ENCODE data around the gene CLK2. TPM values are rescaled to one million over a fixed set of nuclear protein-coding genes. Genes with fewer than 3 reads are reported as not detected.
"Not testable (repeated sequence)": the region's sequence is repeated elsewhere in the genome, so short reads cannot be mapped to it uniquely, and the experiment has no call there.

CLK2 gene
- total and polyA plus RNA-seq, 10 donors = 38.6 to 89.9 (median 74.6) TPM

DNA sequence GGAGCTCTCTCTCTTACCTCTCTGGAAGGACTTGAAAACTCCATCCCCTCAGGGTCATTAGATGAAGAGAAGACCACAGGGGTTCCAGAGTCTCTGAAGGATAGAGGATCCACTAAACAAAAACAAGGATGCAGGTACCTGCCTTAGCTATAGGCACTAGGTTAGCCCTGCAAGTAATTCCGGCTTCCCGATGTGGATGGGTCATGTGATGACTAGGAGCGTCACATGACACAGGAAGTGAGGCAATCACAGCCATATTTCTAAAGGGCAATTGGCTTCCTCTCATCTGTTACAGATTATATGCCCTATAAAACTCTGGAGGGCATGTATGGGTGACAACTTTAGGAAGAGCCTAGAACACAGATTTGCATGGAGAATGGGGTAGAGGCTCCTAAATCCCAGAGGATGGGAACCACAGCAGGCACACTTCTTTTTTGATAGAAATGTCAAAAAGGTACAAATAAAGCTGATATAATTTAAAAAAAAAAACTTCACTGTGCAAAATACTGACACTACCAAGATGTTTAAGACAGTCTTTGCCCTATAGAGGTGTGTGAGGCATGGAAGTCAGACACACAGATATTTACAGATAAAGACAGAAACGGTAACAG, 32.1 kb downstream of the CLK2 start:
- TF ChIP-seq POLR2AphosphoS5 (IDR thresholded peaks at IDR 0.05) = peak in 1 of 3 donors; percentile 83
- TF ChIP-seq, protein P1, sequence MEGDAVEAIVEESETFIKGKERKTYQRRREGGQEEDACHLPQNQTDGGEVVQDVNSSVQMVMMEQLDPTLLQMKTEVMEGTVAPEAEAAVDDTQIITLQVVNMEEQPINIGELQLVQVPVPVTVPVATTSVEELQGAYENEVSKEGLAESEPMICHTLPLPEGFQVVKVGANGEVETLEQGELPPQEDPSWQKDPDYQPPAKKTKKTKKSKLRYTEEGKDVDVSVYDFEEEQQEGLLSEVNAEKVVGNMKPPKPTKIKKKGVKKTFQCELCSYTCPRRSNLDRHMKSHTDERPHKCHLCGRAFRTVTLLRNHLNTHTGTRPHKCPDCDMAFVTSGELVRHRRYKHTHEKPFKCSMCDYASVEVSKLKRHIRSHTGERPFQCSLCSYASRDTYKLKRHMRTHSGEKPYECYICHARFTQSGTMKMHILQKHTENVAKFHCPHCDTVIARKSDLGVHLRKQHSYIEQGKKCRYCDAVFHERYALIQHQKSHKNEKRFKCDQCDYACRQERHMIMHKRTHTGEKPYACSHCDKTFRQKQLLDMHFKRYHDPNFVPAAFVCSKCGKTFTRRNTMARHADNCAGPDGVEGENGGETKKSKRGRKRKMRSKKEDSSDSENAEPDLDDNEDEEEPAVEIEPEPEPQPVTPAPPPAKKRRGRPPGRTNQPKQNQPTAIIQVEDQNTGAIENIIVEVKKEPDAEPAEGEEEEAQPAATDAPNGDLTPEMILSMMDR (IDR thresholded peaks at IDR 0.05 in 8 of 11, conservative IDR thresholded peaks at IDR 0.05 in 3 of 11) = no peak
- TF ChIP-seq POLR2A (IDR thresholded peaks at IDR 0.05) = no peak
- 12 to 18% (median 15%) methylated on average over 4 of the region's 4 CpGs for WGBS, 5 donors
- Histone ChIP-seq H3K4me1 (peaks cover 22 to 73% (median 51%) of the 10 kb centered on the region in 6 donors), H3K4me3 (peak overlapping the region; percentile 19 to 70 (median 46)), H3K27me3 (replicated peaks in 1 of 7) (peaks cover 0 to 4% (median 0%) of the 10 kb centered on the region in 7 donors), H3K36me3 (peaks cover 0 to 39% (median 23%) of the 10 kb centered on the region in 6 donors), H3K27ac (peak overlapping the region; percentile 27 to 97 (median 92)), H3K9me3 (no peaks in the 10 kb centered on the region)
- intact Hi-C loops (cut with DNase I; ENCODE audit: low total_unique reads) = no loop called here
- peak; percentile 83 for DNase-seq

DNA sequence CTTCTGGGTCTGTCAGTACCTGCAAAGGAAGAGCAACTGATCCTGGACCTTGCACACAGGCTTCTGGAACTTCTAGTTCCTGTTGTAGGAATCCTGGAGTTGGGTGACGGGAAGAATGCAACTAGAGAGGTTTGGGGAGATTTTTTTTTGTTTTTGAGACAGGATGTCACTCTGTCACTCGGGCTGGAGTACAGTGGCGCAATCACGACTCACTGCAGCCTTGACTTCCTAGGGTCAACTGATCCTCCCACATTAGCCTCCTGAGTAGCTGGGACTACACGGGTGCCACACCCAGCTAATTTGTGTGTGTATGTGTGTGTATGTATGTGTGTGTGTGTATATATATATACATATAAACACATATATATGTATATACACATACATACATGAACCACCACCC, 36.9 kb downstream of the CLK2 start:
- 38 to 76% (median 60%) methylated on average over 5 of the region's 5 CpGs for WGBS, 5 donors
- Histone ChIP-seq H3K27ac (peak overlapping the region in 6 of 8 donors; percentile 15 to 61 (median 53)), H3K4me3 (no peak overlapping the region), H3K27me3 (replicated peaks in 1 of 7) (no peaks in the 10 kb centered on the region), H3K9me3 (no peaks in the 10 kb centered on the region), H3K36me3 (peaks cover 0 to 51% (median 28%) of the 10 kb centered on the region in 6 donors), H3K4me1 (peaks cover 3 to 46% (median 20%) of the 10 kb centered on the region in 6 donors)
- intact Hi-C loops (cut with DNase I; ENCODE audit: low total_unique reads) = no loop called here
- TF ChIP-seq, protein P1 (IDR thresholded peaks at IDR 0.05 in 8 of 11, conservative IDR thresholded peaks at IDR 0.05 in 3 of 11) = no peak
- no peak for TF ChIP-seq POLR2AphosphoS5 (IDR thresholded peaks at IDR 0.05)
- no peak for TF ChIP-seq POLR2A (IDR thresholded peaks at IDR 0.05)
- no peak for DNase-seq

DNA sequence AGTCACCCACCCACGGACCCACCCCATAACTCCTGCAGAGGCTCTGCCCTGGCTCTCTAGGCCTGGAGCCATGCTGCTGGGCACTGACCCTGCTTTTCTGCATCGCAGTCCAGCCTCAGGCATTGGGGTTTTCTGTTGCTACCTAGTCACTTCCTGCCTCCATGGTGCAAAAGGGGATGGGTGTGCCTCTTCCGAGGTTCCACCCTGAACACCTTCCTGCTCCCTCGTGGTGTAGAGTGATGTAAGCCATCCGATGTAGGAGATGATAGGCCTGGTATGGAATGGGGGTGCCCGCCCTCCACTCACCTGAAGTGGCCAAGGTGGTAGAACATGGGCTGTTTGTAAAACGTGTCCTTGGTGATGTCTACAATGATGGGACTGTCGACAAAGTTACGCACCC, 37.9 kb downstream of the CLK2 start:
- WGBS, 5 donors = 71 to 97% (median 79%) methylated on average over 6 to 8 of the region's 9 CpGs
- H3K9me3 ChIP-seq; intact Hi-C loops (cut with DNase I; ENCODE audit: low total_unique reads); DNase-seq; H3K4me3 ChIP-seq; H3K27me3 ChIP-seq (replicated peaks in 1 of 7): not testable (repeated sequence)
- peak overlapping the region in 4 of 8 donors; percentile 52 to 61 (median 56) for H3K27ac ChIP-seq
- H3K4me1 ChIP-seq = peaks cover 0 to 36% (median 12%) of the 10 kb centered on the region in 6 donors
- peaks cover 0 to 51% (median 28%) of the 10 kb centered on the region in 6 donors for H3K36me3 ChIP-seq

DNA sequence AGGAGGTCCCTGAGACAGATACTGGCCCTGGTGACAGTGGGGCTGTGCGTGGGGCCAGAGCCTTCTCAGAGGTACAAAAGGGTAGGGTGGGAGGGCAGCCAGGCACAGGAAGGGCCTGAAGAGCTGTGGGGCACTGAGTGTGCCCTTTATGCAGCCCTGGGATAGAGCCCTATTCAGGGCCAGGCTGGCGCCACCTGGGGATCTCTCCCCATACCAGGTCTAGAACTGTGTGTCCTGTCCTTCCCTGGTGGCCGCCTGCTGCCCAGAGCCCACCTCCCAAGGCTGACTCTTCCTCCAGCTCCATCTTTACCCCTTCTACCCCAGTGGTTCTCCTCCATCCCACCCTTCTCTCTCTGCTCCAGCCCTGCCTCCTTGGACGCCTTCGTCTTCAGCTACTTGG, 39.8 kb downstream of the CLK2 start:
- H3K36me3 ChIP-seq = peaks cover 0 to 35% (median 25%) of the 10 kb centered on the region in 6 donors
- H3K4me3 ChIP-seq; DNase-seq; intact Hi-C loops (cut with DNase I; ENCODE audit: low total_unique reads); H3K27me3 ChIP-seq (replicated peaks in 1 of 7); H3K9me3 ChIP-seq; H3K27ac ChIP-seq: not testable (repeated sequence)
- H3K4me1 ChIP-seq = peaks cover 0 to 21% (median 0%) of the 10 kb centered on the region in 6 donors
- WGBS, 5 donors = 64 to 100% (median 80%) methylated on average over 1 to 2 of the region's 5 CpGs; no CpG with 5 or more reads in 1 of the 5 donors
